BJ (cell line): ENCODE data around the gene TFAP2A. TPM values are rescaled to one million over a fixed set of nuclear protein-coding genes. Genes with fewer than 3 reads are reported as not detected.

Experiments used
- CTCF ChIA-PET: fragments of 350-600 bp; formaldehyde crosslinking; extraction: SDS; loops from one replicate; lab custom pipeline; 2021; ENCODE audit warnings: antibody characterized with exemption, inconsistent platforms; lab: Yijun Ruan, JAX
- POLR2A ChIA-PET: fragments of 300-600 bp; sonication (Branson Sonifier 250); formaldehyde crosslinking; extraction: SDS; loops from one replicate; lab custom pipeline; 2021; ENCODE audit warnings: antibody characterized with exemption; lab: Charles Lee
- DNase-seq: peaks from one replicate; pipeline ENCODE4 v3.0.0-alpha.2; 2011; ENCODE audit warnings: low read depth
- H3K27me3 ChIP-seq: 2 replicates; pipeline ENCODE4 v1.6.0; 2011; ENCODE audit warnings: low read length; ENCODE audit not compliant: control insufficient read depth, insufficient read depth
- H3K36me3 ChIP-seq: 2 replicates; pipeline ENCODE4 v1.5.1; 2011; ENCODE audit warnings: low read length; ENCODE audit not compliant: control insufficient read depth, insufficient read depth
- H3K4me3 ChIP-seq: 2 replicates; pipeline ENCODE4 v1.5.1; 2011; ENCODE audit warnings: low read depth, mild to moderate bottlenecking, control low read depth, low read length
- CTCF ChIP-seq: IDR thresholded peaks from 2 replicates; pipeline ENCODE4 v1.5.1; 2011; ENCODE audit warnings: low read depth, mild to moderate bottlenecking, control low read depth, inconsistent platforms, low read length, moderate library complexity; ENCODE audit not compliant: insufficient read depth
- polyA minus RNA-seq: library from RNA; depleted of rRNA, polyadenylated mRNA; stranded (reverse); fragments of >200 nt; gene quantifications from 2 replicates; pipeline ENCODE4 v1.2.3, GENCODE V29; 2011; rRNA and poly(A)+ RNA removed
- polyA plus RNA-seq: library from polyadenylated mRNA; depleted of rRNA; stranded (reverse); fragments of >200 nt; gene quantifications from 2 replicates; pipeline ENCODE4 v1.2.3, GENCODE V29; 2011; rRNA removed

Gene TFAP2A
- 12.6 and 14.0 TPM in 2 replicates for polyA plus RNA-seq
- polyA minus RNA-seq = 8.0 and 11.0 TPM in 2 replicates

DNA sequence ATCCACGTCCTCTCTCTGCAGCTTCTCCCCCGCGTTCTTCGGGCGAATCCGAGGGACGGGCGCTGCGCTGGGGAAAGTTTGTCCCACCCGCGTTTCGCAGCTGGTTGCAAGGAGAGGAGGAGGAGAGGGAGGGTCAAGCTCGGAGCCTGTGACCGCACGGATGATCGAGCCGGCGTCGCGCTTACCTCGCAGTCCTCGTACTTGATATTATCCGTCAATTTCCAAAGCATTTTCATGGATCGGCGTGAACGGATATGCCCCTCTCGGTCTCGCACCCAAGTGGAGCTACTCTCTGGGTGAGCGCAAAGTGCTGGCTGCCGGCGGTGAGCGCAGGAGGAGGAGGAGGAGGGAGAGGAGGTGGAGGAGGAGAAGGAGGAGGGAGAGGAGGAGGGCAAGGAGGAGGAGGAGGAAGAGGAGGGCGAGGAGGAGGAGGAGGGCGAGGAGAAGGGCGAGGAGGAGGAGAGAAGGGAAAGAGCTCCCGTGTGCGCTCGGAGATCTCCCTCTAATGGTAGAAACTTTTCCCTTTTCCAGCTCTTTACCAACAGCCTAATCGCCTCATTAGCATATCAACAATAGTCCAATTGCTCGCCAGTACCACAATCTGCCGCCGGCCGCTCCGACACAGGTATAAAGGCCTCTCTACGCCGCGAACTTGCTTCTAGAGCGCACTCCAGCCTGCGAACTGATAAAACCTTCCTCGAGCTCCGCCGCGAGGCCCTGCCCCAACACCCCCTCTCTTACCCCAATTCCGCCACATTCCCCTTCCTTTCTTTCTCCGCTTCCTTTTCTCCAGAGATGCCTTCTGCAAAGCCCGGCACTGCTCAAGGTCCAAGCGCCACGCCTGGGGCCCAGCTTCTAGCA lies at the start of gene TFAP2A:
Gene TFAP2A, minus strand, starts transcription at position 319 of the 861 bp plus-strand sequence. Its CDS starts 83 bp downstream, at position 236.
- Histone ChIP-seq H3K36me3 (peaks cover under 1% of the 10 kb centered on the region), H3K4me3 (peak within 1 kb of the TSS; percentile 91), H3K27me3 (no peaks in the 10 kb centered on the region)
- POLR2A ChIA-PET = interaction anchor here (1.1 kb wide), 1 partner anchor 11 kb away, joined by 16 read pairs; no protein-coding TSS in a partner anchor
- TF ChIP-seq CTCF = peak; percentile 66
- no peak for DNase-seq
- CTCF ChIA-PET = interaction anchor here (0.6 to 5.2 kb wide), 28 partner anchors 9 to 1522 kb away, joined by 3 to 68 read pairs (median 3); no protein-coding TSS in a partner anchor

DNA sequence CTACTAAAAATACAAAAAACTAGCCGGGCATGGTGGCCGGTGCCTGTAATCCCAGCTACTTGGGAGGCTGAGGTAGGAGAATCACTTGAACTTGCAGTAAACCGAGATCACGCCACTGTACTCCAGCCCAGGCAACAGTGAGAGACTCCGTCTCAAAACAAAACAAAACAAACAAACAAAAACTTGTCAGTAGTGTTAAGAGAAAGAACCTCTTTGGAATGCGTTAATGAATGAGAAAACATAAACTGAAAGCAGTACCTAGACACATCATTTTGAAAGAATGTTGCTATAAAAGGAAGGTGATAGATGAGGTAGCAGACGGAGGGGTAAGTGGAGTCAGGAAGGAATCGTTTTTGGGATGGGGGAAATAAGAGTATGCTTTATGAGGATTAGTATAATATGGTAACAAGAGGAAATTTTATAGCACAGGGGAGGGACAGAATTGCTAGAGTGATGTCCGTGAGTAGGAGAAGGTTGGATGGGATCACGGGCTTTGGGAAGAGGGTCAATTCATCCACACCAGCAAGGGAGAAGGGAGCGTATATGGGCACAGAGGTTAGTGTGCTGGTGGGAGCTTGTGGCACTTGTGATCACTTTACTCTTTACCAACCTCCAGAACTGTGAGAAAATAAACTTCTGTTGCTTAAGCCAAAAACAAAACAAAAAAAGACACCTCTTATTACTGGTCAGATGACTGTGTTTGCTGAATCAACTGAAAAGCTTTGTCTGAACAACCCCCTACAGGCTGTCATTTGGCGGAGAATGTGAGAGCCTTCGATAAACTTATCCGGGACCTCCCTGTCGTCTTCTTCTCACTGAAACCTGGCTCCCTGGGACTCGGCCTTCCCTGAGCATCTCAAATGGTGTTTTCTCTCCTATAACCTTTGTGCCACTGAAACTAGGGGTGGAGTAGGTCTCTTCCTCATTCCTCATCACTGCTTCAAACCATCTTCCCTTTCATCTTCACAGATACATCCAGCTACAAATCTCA lies 48.9 kb upstream of the TFAP2A start:
- no peaks in the 10 kb centered on the region for H3K36me3 ChIP-seq
- H3K27me3 ChIP-seq = no peaks in the 10 kb centered on the region
- POLR2A ChIA-PET = no interaction called here
- no peak for DNase-seq
- TF ChIP-seq CTCF = no peak
- no peak overlapping the region for H3K4me3 ChIP-seq
- CTCF ChIA-PET = interaction anchor here (1.0 to 3.1 kb wide), 3 partner anchors 10 to 575 kb away, joined by 4 to 16 read pairs (median 4); no protein-coding TSS in a partner anchor

DNA sequence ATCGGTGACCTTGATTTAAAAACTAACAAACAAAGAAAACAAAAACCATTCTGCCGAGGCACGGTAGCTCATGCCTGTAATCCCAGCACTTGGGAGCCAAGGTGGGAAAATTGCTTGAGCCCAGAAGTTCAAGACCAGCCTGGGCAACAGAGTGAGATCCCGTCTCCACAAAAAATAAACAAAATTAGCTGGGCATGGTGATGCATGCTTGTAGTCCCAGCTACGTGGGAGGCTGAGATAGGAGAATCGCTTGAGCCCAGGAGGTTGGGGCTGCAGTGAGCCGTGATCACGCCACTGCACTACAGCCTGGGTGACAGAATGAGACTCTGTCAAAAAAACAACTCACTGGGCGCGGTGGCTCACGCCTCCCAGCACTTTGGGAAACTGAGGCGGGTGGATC lies 48.2 kb upstream of the TFAP2A start:
- no peak for TF ChIP-seq CTCF
- no peak for DNase-seq
- Histone ChIP-seq H3K27me3 (no peaks in the 10 kb centered on the region), H3K36me3 (no peaks in the 10 kb centered on the region), H3K4me3 (no peak overlapping the region)
- POLR2A ChIA-PET = no interaction called here
- CTCF ChIA-PET = no interaction called here

DNA sequence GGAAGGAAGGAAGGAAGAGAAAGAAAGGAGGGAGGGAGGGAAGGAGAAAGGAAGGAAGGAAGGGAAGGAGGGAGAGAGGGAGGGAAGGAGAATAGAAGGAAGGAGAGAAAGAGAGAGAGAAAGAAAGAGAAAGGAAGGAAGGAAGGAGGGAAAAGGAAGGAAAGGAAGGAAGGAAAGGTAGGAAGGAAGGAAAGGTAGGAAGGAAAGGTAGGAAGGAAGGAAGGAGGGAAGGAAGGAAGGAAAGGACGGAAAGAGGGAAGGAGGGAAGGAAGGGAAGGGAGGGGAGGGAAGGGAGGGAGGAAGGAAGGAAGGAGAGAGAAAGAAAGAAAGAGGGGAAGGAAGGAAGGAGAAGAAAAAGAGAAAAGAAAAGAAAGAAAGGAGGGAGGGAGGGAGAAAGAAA lies 47.0 kb upstream of the TFAP2A start:
- no peak for DNase-seq
- Histone ChIP-seq H3K4me3 (no peak overlapping the region), H3K36me3 (no peaks in the 10 kb centered on the region), H3K27me3 (no peaks in the 10 kb centered on the region)
- ChIA-PET CTCF (no interaction called here), POLR2A (no interaction called here)
- no peak for TF ChIP-seq CTCF
